GM12891 (cell line): ENCODE data around the gene PRM1.

ENCODE experiments used
- DNase-seq: peaks from one replicate; pipeline ENCODE4 v3.0.0; 2011; ENCODE audit warnings: low spot score; ENCODE audit not compliant: insufficient read length
- FAIRE-seq: peaks from 2 replicates; lab custom pipeline; 2011; peaks lifted over from hg19 to GRCh38; lab: Jason Lieb, UNC
- PAX5 ChIP-seq: IDR thresholded peaks from 2 replicates; pipeline ENCODE4 v1.6.1; 2011; ENCODE audit warnings: low read length, moderate library complexity, mild to moderate bottlenecking; ENCODE audit not compliant: insufficient read depth, severe bottlenecking
- POLR2A ChIP-seq: IDR thresholded peaks from 2 replicates; pipeline ENCODE4 v1.6.1; 2011; ENCODE audit warnings: low read depth, low read length, control low read depth
- POLR2AphosphoS5 ChIP-seq: IDR thresholded peaks from 2 replicates; pipeline ENCODE4 v1.6.1; 2011; ENCODE audit warnings: low read depth, low read length, control low read depth
- POU2F2 ChIP-seq: IDR thresholded peaks from 2 replicates; pipeline ENCODE4 v1.6.1; 2011; ENCODE audit warnings: low read depth, mild to moderate bottlenecking, control low read depth, low read length, moderate library complexity
- SPI1 ChIP-seq: IDR thresholded peaks from 2 replicates; pipeline ENCODE4 v1.6.1; 2011; ENCODE audit warnings: low read depth, low read length, control low read depth
- TAF1 ChIP-seq: IDR thresholded peaks from 2 replicates; pipeline ENCODE4 v1.6.1; 2011; ENCODE audit warnings: low read depth, low read length, control low read depth

Gene PRM1

GRCh38 chr16:11314309-11314894 lies 33.3 kb upstream of the PRM1 start:
- FAIRE-seq (no peak), DNase-seq (no peak)
- TF ChIP-seq POLR2AphosphoS5 (no peak), SPI1 (no peak), POLR2A (no peak), POU2F2 (no peak), TAF1 (no peak), PAX5 (no peak)

- FAIRE-seq, result no peak
- TF ChIP-seq TAF1 (no peak), PAX5 (no peak), POU2F2 (no peak), SPI1 (no peak), POLR2A (no peak), POLR2AphosphoS5 (no peak)
- DNase-seq, result no peak
These were observed 32.6 kb upstream of the PRM1 start for GRCh38 chr16:11313493-11314308.

- FAIRE-seq (no peak), DNase-seq (no peak)
- TF ChIP-seq POLR2AphosphoS5 (no peak), PAX5 (no peak), TAF1 (no peak), SPI1 (no peak), POU2F2 (no peak)
These were observed 31.8 kb upstream of the PRM1 start for GRCh38 chr16:11312718-11313492.

- DNase-seq, result no peak
- peak; percentile 73 for FAIRE-seq
- no peak for TF ChIP-seq PAX5
- peak; percentile 90 for TF ChIP-seq SPI1
- TF ChIP-seq TAF1, result no peak
- peak; percentile 18; the same call in 1 of the 2 replicates for TF ChIP-seq POU2F2
These were observed 29.9 kb upstream of the PRM1 start for GRCh38 chr16:11310997-11311561.

- DNase-seq (no peak), FAIRE-seq (no peak)
- TF ChIP-seq POU2F2, result no peak
These were observed 29.5 kb upstream of the PRM1 start for GRCh38 chr16:11310634-11310977.

- DNase-seq (no peak), FAIRE-seq (peak; percentile 61)
- TF ChIP-seq POLR2AphosphoS5 (no peak), SPI1 (peak; percentile 30; the same call in 1 of the 2 replicates)
These were observed 28.9 kb upstream of the PRM1 start for GRCh38 chr16:11309895-11310633.

GRCh38 chr16:11308493-11309283 lies 27.6 kb upstream of the PRM1 start:
- TF ChIP-seq TAF1 (no peak), PAX5 (peak; percentile 78), POLR2AphosphoS5 (peak; percentile 31; the same call in 1 of the 2 replicates)
- DNase-seq (no peak), FAIRE-seq (peak; percentile 77)

- FAIRE-seq (no peak), DNase-seq (no peak)
- 0 out of 2 replicates have a peak, but pooled peaks have one; percentile 8 for TF ChIP-seq SPI1
- no peak for TF ChIP-seq TAF1
These were observed 26.7 kb upstream of the PRM1 start for GRCh38 chr16:11307639-11308492.

GRCh38 chr16:11306997-11307638 lies 26.0 kb upstream of the PRM1 start:
- FAIRE-seq, result no peak
- DNase-seq, result no peak
- TF ChIP-seq POU2F2, result no peak
- TF ChIP-seq PAX5, result no peak
- no peak for TF ChIP-seq POLR2AphosphoS5
- TF ChIP-seq TAF1, result no peak
- TF ChIP-seq SPI1, result no peak
- no peak for TF ChIP-seq POLR2A
